HepG2 (cell line): ENCODE results near the gene WDR81.

Experiments
- EP300 ChIP-seq, 3 experiments: sonication (generic) in 1 of 3; formaldehyde crosslinking in 1 of 3; IDR thresholded peaks; 2 replicates each; pipeline versions ENCODE4 v1.5.1 to v1.6.1; 2011 to 2020; ENCODE audit warnings: low read depth in 2 of 3, low read length in 2 of 3, borderline replicate concordance in 1 of 3, improper control_type of control experiment in 1 of 3, mild to moderate bottlenecking in 1 of 3, missing genetic modification reagents in 1 of 3, moderate library complexity in 1 of 3
- FOXK2 ChIP-seq: fragments of 450-650 bp; IDR thresholded peaks from 2 replicates; pipeline ENCODE4 v1.6.1; 2016
- HNF1B ChIP-seq: sonication (generic); formaldehyde crosslinking; IDR thresholded peaks from 2 replicates; pipeline ENCODE4 v1.5.1; 2020; ENCODE audit warnings: mild to moderate bottlenecking, moderate library complexity, missing genetic modification reagents
- KLF16 ChIP-seq, 2 experiments: sonication (generic) in 1 of 2; formaldehyde crosslinking in 1 of 2; IDR thresholded peaks; 2 replicates each; pipeline versions ENCODE4 v1.6.1 to v1.8.0; 2016 to 2023; ENCODE audit warnings: missing genetic modification reagents in 2 of 2, missing compliant biosample characterization in 1 of 2
- NFE2L2 ChIP-seq: fragments of 150-350 bp; IDR thresholded peaks from 2 replicates; pipeline ENCODE4 v1.6.1; 2014; ENCODE audit warnings: low read length
- SMARCC2 ChIP-seq: fragments of 450-650 bp; IDR thresholded peaks from 2 replicates; pipeline ENCODE4 v1.6.1; 2017; ENCODE audit warnings: antibody characterized with exemption, mild to moderate bottlenecking
- YY1 ChIP-seq: IDR thresholded peaks from 2 replicates; pipeline ENCODE4 v1.6.1; 2011; ENCODE audit warnings: low read length, low read depth, moderate library complexity, mild to moderate bottlenecking; ENCODE audit not compliant: insufficient read depth, insufficient replicate concordance
- ZNF3 ChIP-seq: IDR thresholded peaks from 2 replicates; pipeline ENCODE4 v1.7.0; 2017; ENCODE audit warnings: inconsistent platforms
- ZNF329 ChIP-seq: sonication (generic); formaldehyde crosslinking; IDR thresholded peaks from 2 replicates; pipeline ENCODE4 v1.9.0; 2021; ENCODE audit warnings: low read depth, mild to moderate bottlenecking, missing genetic modification reagents

- no peak for TF ChIP-seq ZNF3
- TF ChIP-seq YY1 = no peak
- no peak for TF ChIP-seq KLF16 (CRISPR knock-in tag; IDR thresholded peaks at IDR 0.05)
- no peak for TF ChIP-seq SMARCC2
- TF ChIP-seq EP300 (IDR thresholded peaks at IDR 0.05; ENCODE audit: low read depth in 2 of 2, low read length in 2 of 2) = no peak
- no peak for TF ChIP-seq EP300 (CRISPR knock-in tag; IDR thresholded peaks at IDR 0.05; ENCODE audit: borderline replicate concordance)
- no peak for TF ChIP-seq NFE2L2
- TF ChIP-seq FOXK2 = no peak
- TF ChIP-seq ZNF329 (CRISPR knock-in tag) = no peak
- TF ChIP-seq HNF1B (CRISPR knock-in tag) = no peak
Measured at GRCh38 chr17:1718362-1719165, 5.9 kb upstream of the WDR81 start.
